Type B pancreatic cell (in vitro differentiated cells): ENCODE data around the gene ADCYAP1R1. TPM values are rescaled to one million over a fixed set of nuclear protein-coding genes. Genes with fewer than 3 reads are reported as not detected.

Experiments
- DNase-seq: peaks from one replicate; pipeline ENCODE4 v3.0.0; 2021; ENCODE audit warnings: mixed read lengths; ENCODE audit not compliant: unreplicated experiment; ENCODE audit errors: extremely low spot score
- H3K27ac Mint-ChIP-seq: 2 replicates; pipeline ENCODE4 v1.8.0; 2021; ENCODE audit warnings: mild to moderate bottlenecking, mixed read lengths
- H3K27me3 Mint-ChIP-seq: 2 replicates; pipeline ENCODE4 v1.8.0; 2021; ENCODE audit warnings: mixed read lengths
- H3K36me3 Mint-ChIP-seq: 2 replicates; pipeline ENCODE4 v1.8.0; 2021; ENCODE audit warnings: mixed read lengths
- H3K4me1 Mint-ChIP-seq: one replicate; pipeline ENCODE4 v1.8.0; 2021; ENCODE audit warnings: mixed read lengths; ENCODE audit not compliant: unreplicated experiment
- H3K4me3 Mint-ChIP-seq: 2 replicates; pipeline ENCODE4 v1.8.0; 2021; ENCODE audit warnings: mild to moderate bottlenecking, mixed read lengths
- H3K9me3 Mint-ChIP-seq: 2 replicates; pipeline ENCODE4 v1.8.0; 2021; ENCODE audit warnings: mixed read lengths
- total RNA-seq: library from RNA; stranded (reverse); gene quantifications from 2 replicates; pipeline ENCODE4 v1.2.1, GENCODE V29; 2021; ENCODE audit warnings: low replicate concordance
- TF ChIP-seq, protein P1 (sequence below): fragments of 200-600 bp; sonication (generic); conservative IDR thresholded peaks from 2 replicates; pipeline ENCODE4 v1.5.0; 2021; ENCODE audit warnings: antibody characterized with exemption, mild to moderate bottlenecking

ADCYAP1R1 gene
- total RNA-seq, 1 donor from 2014 or later, result 2.8 TPM

DNA sequence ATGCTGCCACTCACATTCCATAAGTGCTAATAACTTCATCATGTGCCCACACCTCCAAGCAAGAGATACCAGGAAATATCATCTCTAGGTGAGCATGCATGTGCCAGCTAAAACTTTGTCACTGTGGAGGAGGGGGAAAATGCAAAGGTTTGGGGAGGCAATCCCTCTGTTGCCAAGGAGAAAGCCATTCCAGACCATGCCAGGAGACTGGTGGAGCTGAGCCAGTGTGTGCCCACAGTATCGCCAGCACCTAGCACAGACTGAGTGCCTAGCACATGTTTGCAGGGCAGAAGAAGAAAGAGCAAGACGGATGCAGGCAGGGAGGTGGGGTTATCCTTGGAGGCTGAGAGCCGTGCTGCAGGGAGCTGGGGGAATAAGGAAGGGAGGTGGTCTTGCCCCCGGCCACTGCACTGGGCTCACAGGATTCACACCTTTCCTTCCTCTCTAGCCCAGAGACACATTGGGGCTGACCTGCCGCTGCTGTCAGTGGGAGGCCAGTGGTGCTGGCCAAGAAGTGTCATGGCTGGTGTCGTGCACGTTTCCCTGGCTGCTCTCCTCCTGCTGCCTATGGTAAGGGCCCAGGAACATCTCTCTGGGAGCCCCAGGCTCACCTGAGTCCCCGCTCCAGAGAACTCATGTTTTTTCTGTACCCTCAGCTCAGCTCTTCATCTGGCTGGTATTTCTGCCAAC lies 10.8 kb downstream of the ADCYAP1R1 start:
- Mint-ChIP-seq H3K36me3 (no peaks in the 10 kb centered on the region), H3K9me3 (no peaks in the 10 kb centered on the region), H3K27me3 (peaks cover 20% of the 10 kb centered on the region), H3K4me1 (no peaks in the 10 kb centered on the region), H3K27ac (no peak overlapping the region), H3K4me3 (no peak overlapping the region)
- TF ChIP-seq, protein P1, sequence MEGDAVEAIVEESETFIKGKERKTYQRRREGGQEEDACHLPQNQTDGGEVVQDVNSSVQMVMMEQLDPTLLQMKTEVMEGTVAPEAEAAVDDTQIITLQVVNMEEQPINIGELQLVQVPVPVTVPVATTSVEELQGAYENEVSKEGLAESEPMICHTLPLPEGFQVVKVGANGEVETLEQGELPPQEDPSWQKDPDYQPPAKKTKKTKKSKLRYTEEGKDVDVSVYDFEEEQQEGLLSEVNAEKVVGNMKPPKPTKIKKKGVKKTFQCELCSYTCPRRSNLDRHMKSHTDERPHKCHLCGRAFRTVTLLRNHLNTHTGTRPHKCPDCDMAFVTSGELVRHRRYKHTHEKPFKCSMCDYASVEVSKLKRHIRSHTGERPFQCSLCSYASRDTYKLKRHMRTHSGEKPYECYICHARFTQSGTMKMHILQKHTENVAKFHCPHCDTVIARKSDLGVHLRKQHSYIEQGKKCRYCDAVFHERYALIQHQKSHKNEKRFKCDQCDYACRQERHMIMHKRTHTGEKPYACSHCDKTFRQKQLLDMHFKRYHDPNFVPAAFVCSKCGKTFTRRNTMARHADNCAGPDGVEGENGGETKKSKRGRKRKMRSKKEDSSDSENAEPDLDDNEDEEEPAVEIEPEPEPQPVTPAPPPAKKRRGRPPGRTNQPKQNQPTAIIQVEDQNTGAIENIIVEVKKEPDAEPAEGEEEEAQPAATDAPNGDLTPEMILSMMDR, result no peak
- DNase-seq, result no peak

DNA sequence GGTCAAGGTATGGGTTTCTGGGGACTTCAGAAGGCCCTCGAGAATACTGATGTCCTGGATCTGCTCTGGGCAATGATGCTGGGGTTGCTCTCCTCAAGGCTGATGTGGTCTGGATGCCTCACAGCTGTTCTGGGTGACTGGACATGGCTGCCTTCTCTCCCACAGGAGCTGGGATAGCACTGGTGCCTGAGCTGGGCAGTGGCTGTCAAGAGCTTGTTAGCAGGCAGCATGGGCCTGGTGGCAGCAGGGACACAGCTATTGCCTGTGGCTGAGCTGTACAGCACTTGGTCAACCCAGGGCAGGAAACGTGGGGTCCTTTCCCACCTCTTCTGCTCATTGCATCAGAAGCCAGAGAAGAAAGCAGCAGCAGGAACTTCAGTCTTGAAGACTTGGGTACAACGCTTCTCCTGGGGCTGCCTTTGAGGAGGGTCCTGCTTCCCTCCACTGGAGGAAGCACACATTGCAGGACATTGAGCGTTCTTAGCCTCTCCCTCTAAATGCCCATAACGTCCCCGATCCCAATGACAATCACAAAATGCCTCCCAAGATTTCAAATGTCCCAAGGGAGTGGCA lies 13.0 kb downstream of the ADCYAP1R1 start:
- TF ChIP-seq, protein P1, result no peak
- H3K4me3 Mint-ChIP-seq, result no peak overlapping the region
- no peak overlapping the region for H3K27ac Mint-ChIP-seq
- DNase-seq, result no peak
- H3K27me3 Mint-ChIP-seq, result peaks cover 16% of the 10 kb centered on the region
- H3K9me3 Mint-ChIP-seq, result no peaks in the 10 kb centered on the region
- H3K4me1 Mint-ChIP-seq, result no peaks in the 10 kb centered on the region
- H3K36me3 Mint-ChIP-seq, result no peaks in the 10 kb centered on the region

DNA sequence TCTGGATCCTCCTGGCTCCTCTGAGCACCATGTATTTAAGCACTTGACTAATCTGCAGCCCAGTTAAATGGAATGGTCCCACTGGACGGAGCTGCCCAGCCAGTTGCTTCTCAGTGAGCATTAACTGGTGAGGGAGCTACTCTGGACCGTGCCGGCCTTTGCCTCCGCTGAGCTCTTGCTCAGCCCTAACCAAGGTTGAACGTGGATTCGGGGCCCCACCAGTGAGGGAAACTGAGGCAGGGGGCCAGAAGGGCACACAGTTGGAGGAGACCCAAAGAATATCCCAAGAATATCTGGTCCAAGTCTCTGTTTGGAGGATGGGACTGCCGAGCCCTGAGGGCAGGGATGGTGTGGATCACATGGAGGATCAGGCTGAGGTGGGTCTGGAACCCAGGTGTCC lies 13.7 kb downstream of the ADCYAP1R1 start:
- Mint-ChIP-seq H3K36me3 (no peaks in the 10 kb centered on the region), H3K27ac (no peak overlapping the region), H3K9me3 (no peaks in the 10 kb centered on the region), H3K4me1 (no peaks in the 10 kb centered on the region), H3K27me3 (peaks cover 11% of the 10 kb centered on the region), H3K4me3 (no peak overlapping the region)
- TF ChIP-seq, protein P1, result no peak
- DNase-seq, result no peak

DNA sequence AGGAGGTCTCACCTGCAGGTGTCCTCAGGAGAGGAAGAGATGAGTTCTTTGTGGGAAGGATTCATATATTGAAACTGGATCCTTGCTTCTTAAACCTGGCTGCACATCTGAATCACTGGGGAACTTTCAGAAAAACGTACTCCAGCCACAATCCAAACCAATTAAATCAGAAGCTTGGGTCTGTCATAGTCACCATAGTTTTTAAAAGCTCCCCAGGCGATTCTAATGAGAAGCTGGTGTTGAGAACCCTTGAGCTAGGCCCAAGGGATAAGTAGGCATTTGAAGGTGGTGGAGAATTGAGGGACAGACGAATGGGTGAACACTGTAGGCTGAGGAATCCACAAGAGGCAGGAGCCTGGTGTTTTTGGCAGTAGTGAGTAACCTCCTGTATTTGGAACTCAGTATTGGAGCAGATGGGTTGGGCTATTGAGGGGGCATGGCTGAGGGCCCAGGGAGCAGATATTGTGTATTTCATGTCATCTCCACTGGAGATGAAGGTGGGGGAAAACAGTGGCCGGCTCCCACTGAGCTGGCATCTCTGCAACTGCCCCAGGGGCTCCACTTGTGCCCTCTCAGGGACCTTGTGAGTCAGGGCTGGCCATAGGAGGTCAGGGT lies 14.5 kb downstream of the ADCYAP1R1 start:
- TF ChIP-seq, protein P1, result no peak
- DNase-seq, result no peak
- H3K4me3 Mint-ChIP-seq, result no peak overlapping the region
- H3K27me3 Mint-ChIP-seq, result peaks cover 15% of the 10 kb centered on the region
- no peaks in the 10 kb centered on the region for H3K4me1 Mint-ChIP-seq
- no peak overlapping the region for H3K27ac Mint-ChIP-seq
- no peaks in the 10 kb centered on the region for H3K9me3 Mint-ChIP-seq
- no peaks in the 10 kb centered on the region for H3K36me3 Mint-ChIP-seq

DNA sequence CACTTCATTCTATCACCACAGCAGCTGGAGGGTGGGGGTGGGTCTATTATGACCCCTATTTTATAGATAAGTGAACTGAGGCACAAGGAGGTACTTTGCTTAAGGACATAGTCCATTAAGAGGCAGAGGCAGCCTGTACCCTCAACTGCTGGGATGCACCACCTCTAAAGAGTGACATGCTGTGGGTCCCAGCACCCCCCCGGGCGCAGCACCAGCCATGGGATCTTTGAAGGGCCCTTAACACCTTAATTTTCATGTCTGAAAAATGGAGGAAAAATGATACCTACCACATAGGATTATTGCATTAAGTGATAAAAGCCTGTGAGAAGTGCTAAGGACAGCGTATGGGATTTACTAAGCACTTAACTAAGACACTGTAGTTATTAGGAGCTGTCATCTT lies 15.4 kb downstream of the ADCYAP1R1 start:
- TF ChIP-seq, protein P1, result no peak
- peaks cover 16% of the 10 kb centered on the region for H3K27me3 Mint-ChIP-seq
- no peaks in the 10 kb centered on the region for H3K4me1 Mint-ChIP-seq

More for the DNA sequence above, 15.4 kb downstream of the ADCYAP1R1 start:
- no peak overlapping the region for H3K4me3 Mint-ChIP-seq
- no peaks in the 10 kb centered on the region for H3K36me3 Mint-ChIP-seq
- no peaks in the 10 kb centered on the region for H3K9me3 Mint-ChIP-seq
- DNase-seq, result no peak
- H3K27ac Mint-ChIP-seq, result no peak overlapping the region
